Tibial artery (tissue), 4 donors: ENCODE results near the gene MED22.
"Not testable (repeated sequence)": the region's sequence is repeated elsewhere in the genome, so short reads cannot be mapped to it uniquely, and the experiment has no call there.

Experiments used
- DNase-seq, 2 donors: peaks; one replicate each; pipeline ENCODE4 v3.0.0-alpha.2; 2019
- H3K27ac ChIP-seq, 2 donors: fragments of 200-600 bp; sonication (generic) in 1 of 2; 1 replicate in 1 of 2; 2 replicates in 1 of 2; pipeline ENCODE4 v1.5.1; 2018 to 2019; ENCODE audit warnings: mild to moderate bottlenecking in 1 of 2
- H3K27me3 ChIP-seq, 2 donors: fragments of 200-600 bp; sonication (generic) in 1 of 2; one replicate each; pipeline versions ENCODE4 v1.5.1 to v1.6.0; 2016 to 2019
- H3K36me3 ChIP-seq, 3 donors: fragments of 200-600 bp; sonication (generic) in 2 of 3; one replicate each; pipeline ENCODE4 v1.5.1; 2016 to 2019; ENCODE audit warnings: mild to moderate bottlenecking in 2 of 3
- H3K4me1 ChIP-seq, 4 donors: fragments of 200-600 bp; sonication (generic) in 2 of 4; 1 replicate in 3 of 4; 2 replicates in 1 of 4; pipeline ENCODE4 v1.5.1; 2016 to 2019
- H3K4me3 ChIP-seq, 2 donors: fragments of 200-600 bp; sonication (generic) in 1 of 2; 1 replicate in 1 of 2; 2 replicates in 1 of 2; pipeline ENCODE4 v1.5.1; 2018 to 2019; ENCODE audit warnings: mild to moderate bottlenecking in 2 of 2
- H3K9me3 ChIP-seq, 3 donors: fragments of 200-600 bp; sonication (generic) in 1 of 3; one replicate each; pipeline ENCODE4 v1.5.1; 2016 to 2019
- intact Hi-C: fragments of 100-400 bp; cut with DNase I; formaldehyde crosslinking; loops from one replicate; pipeline ENCODE4 v1.15.0; 2023; ENCODE audit warnings: low total_unique reads
- TF ChIP-seq, protein P1 (sequence below), 2 experiments: fragments of 200-600 bp in 1 of 2; fragments of 450-650 bp in 1 of 2; IDR thresholded peaks; one replicate each; pipeline ENCODE4 v1.5.1; 2017 to 2019; ENCODE audit warnings: antibody characterized with exemption in 2 of 2, mild to moderate bottlenecking in 1 of 2, moderate library complexity in 1 of 2

MED22 gene

DNA sequence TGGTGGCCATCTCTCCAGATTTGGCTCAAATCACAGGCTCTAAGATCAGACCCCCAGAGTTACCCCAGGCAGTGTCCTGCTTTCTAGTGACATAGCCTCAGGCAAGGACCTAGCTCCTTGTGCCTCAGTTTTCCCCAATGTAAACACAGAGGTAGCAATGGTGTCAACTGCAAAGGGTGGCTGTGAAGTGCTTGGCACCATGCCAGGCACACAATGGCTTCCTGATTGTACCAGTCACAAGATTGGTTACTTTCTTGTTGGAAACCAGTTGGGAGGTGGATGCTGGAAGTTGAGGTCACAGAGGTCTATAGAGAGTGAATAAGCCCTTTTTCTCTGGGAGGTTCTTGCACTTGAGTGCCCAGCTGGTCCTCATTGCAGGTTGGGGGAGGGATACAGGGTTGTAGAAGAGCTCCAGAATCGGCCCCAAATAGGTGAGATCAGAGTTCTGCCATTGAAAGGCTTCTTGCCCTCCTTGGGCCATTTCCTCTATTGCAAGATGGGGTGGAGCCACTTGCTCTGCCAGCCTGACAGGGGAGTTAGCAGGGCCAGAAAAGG is 30.6 kb upstream of the MED22 start:
- DNase-seq = no peak
- Histone ChIP-seq H3K27me3 (no peaks in the 10 kb centered on the region), H3K4me3 (no peak overlapping the region), H3K4me1 (peaks cover 0 to 23% (median 18%) of the 10 kb centered on the region in 4 donors), H3K9me3 (no peaks in the 10 kb centered on the region), H3K36me3 (peaks cover 0 to 1% (median 0%) of the 10 kb centered on the region in 3 donors), H3K27ac (no peak overlapping the region)
- TF ChIP-seq, protein P1, sequence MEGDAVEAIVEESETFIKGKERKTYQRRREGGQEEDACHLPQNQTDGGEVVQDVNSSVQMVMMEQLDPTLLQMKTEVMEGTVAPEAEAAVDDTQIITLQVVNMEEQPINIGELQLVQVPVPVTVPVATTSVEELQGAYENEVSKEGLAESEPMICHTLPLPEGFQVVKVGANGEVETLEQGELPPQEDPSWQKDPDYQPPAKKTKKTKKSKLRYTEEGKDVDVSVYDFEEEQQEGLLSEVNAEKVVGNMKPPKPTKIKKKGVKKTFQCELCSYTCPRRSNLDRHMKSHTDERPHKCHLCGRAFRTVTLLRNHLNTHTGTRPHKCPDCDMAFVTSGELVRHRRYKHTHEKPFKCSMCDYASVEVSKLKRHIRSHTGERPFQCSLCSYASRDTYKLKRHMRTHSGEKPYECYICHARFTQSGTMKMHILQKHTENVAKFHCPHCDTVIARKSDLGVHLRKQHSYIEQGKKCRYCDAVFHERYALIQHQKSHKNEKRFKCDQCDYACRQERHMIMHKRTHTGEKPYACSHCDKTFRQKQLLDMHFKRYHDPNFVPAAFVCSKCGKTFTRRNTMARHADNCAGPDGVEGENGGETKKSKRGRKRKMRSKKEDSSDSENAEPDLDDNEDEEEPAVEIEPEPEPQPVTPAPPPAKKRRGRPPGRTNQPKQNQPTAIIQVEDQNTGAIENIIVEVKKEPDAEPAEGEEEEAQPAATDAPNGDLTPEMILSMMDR (IDR thresholded peaks at IDR 0.05) = no peak
- intact Hi-C loops = loop anchor here (5.0 kb wide), 1 partner anchor 39 kb away; the partner anchor contains the start of gene REXO4

DNA sequence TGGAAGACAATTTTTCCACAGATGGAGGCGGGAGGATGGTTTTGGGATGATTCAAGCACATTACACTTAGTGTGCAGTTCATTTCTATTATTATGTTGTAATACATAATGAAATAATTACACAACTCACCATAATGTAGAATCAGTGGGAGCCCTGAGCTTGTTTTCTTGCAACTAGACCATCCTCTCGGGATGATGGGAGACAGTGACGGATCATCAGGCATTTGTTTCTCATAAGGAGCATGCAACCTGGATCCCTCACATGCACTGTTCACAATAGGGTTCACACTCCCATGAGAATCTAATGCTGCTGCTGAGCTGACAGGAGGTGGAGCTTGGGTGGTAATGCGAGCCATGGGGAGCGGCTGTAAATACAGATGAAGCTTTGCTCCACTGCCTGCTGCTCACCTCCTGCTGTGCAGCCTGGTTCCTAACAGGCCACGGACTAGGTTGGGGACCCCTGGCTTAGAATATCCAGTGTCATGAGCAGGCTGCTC is 29.8 kb upstream of the MED22 start:
- DNase-seq = no peak
- no peak overlapping the region for H3K4me3 ChIP-seq
- peaks cover 3 to 6% (median 6%) of the 10 kb centered on the region in 3 donors for H3K36me3 ChIP-seq
- H3K4me1 ChIP-seq = peaks cover 0 to 30% (median 21%) of the 10 kb centered on the region in 4 donors
- TF ChIP-seq, protein P1 (IDR thresholded peaks at IDR 0.05) = no peak
- H3K9me3 ChIP-seq = no peaks in the 10 kb centered on the region
- no peak overlapping the region for H3K27ac ChIP-seq
- H3K27me3 ChIP-seq = no peaks in the 10 kb centered on the region
- intact Hi-C loops = loop anchor here (5.0 kb wide), 1 partner anchor 40 kb away; the partner anchor contains the start of gene REXO4

DNA sequence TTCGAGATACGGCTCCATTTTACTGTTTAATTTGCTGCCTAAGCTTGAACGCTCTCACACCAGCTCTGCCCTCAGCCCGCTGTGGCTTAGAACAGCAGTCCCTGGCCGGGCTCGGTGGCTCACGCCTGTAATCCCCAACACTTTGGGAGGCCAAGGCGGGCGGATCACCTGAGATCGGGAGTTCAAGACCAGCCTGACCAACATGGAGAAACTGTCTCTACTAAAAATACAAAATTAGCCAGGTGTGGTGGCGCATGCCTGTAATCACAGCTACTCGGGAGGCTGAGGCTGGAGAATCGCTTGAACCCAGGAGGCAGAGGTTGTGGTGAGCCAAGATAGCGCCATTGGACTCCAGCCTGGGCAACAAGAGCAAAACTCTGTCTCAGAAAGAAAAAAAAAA is 29.3 kb upstream of the MED22 start:
- H3K9me3 ChIP-seq, H3K27ac ChIP-seq, DNase-seq, H3K4me3 ChIP-seq, H3K27me3 ChIP-seq: not testable (repeated sequence)
- H3K36me3 ChIP-seq = peaks cover 4 to 10% (median 9%) of the 10 kb centered on the region in 3 donors
- peaks cover 0 to 35% (median 24%) of the 10 kb centered on the region in 4 donors for H3K4me1 ChIP-seq
- intact Hi-C loops = loop anchor here (5.0 kb wide), 1 partner anchor 40 kb away; the partner anchor contains the start of gene REXO4

DNA sequence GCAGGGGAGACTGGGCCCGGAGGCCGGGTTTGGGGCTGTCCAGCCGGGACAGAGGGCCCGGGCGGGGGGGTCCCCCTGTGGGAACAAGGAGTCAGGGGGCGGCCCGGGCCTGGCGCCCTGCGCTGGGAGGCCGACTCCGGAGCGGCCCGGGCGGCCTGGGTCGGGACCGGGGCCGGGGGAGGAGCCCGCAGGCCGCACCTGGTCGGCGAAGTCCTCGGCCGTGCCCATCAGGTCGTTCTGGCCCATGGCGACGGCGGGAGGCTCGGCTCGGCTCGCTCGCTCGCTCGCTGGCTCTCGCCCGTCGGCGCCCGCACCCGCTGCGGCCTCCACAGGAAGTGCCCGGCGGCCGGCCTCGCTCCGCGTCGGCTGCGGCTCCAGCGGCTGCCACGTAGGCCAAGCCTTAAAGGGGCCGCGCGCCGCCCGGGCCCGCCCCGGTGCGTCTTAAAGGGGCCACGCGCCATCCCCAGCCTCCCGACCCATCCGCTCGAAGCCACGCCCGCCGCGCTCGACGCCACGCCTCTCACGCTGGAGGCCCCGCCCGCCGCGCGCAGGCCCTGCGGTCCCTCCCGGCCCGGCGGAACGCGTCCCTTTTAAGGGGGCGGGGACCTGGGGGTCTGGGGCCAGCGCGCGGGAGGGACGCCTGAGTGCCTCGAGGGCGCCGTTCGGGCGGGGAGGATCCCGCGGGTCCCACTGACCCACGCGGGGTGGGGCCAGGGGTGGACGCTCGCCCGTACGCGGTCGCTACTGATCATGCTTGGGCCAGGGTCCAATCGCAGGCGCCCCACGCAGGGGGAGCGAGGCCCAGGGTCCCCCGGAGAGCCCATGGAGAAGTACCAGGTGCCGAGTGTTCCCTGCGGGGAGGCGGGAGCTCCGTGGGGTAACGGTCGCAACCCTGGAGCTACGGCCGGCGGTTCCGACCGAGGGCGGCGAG is 28.1 kb upstream of the MED22 start, which contains the start of the genes STKLD1 and SURF4:
Gene STKLD1, plus strand, starts transcription at position 643 of the 931 bp plus-strand sequence. Its CDS starts 108 bp downstream, at position 751.
Gene SURF4, minus strand, starts transcription at position 337 of the 931 bp plus-strand sequence. Its CDS starts 91 bp downstream, at position 246.
- H3K9me3 ChIP-seq = no peaks in the 10 kb centered on the region
- TF ChIP-seq, protein P1 (IDR thresholded peaks at IDR 0.05) = peak in 1 of 2 experiments; percentile 44
- peaks cover 0 to 48% (median 36%) of the 10 kb centered on the region in 4 donors for H3K4me1 ChIP-seq
- peak within 1 kb of the TSS; percentile 93 for H3K27ac ChIP-seq
- intact Hi-C loops = loop anchor here (5.0 kb wide), 1 partner anchor 41 kb away; the partner anchor contains the start of gene REXO4
- peak within 1 kb of the TSS; percentile 94 for H3K4me3 ChIP-seq
- no peaks in the 10 kb centered on the region for H3K27me3 ChIP-seq
- H3K36me3 ChIP-seq = peaks cover 4 to 16% (median 14%) of the 10 kb centered on the region in 3 donors
- peak; percentile 94 to 97 for DNase-seq

DNA sequence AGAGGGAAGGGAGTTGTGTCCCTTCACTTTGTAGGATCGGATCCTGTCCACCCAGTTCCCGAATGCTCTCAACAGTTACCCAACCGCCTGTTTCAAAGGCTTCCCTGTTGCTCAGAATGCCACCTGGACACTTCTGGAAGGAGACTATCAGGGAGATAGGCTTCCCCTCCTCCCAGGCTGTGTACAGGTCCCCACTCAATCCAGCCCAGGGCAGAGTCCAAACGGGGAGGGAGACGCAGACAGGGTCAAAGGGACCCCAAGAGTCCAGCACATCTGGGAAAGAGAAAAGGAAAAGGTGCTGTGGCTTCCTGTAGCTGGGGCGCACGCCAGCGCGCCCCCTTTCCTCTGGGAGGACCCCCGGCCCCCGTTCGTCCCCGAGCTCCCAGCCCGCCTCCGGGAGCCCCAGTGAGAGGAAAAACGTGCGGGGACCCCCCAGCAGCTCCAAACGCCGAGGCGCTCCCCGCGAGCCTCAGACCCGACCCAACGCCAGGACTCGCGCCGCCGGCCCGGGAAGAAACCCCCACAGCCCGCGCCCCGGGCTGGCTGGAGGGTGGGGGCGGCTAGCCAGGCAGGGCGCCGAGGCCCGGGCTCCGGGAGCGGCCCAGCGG is 27.3 kb upstream of the MED22 start:
- DNase-seq = no peak
- Histone ChIP-seq H3K27ac (peak overlapping the region; percentile 93), H3K36me3 (peaks cover 4 to 16% (median 14%) of the 10 kb centered on the region in 3 donors), H3K9me3 (no peaks in the 10 kb centered on the region), H3K4me1 (peaks cover 0 to 55% (median 44%) of the 10 kb centered on the region in 4 donors), H3K4me3 (peak overlapping the region; percentile 94), H3K27me3 (no peaks in the 10 kb centered on the region)
- intact Hi-C loops = loop anchor here (5.0 kb wide), 1 partner anchor 42 kb away; the partner anchor contains the start of gene REXO4
- TF ChIP-seq, protein P1 (IDR thresholded peaks at IDR 0.05) = no peak
